Subcutaneous adipose tissue (tissue), 4 donors: ENCODE measurements around the gene VTI1A. TPM values are rescaled to one million over a fixed set of nuclear protein-coding genes. Genes with fewer than 3 reads are reported as not detected.

Experiments
- CTCF ChIP-seq: fragments of 450-650 bp; IDR thresholded peaks from one replicate; pipeline ENCODE4 v1.5.1; 2016; ENCODE audit warnings: low read depth, mild to moderate bottlenecking, control low read depth, antibody characterized with exemption, moderate library complexity
- total RNA-seq, 4 donors: library from RNA; depleted of rRNA; stranded (reverse); fragments of >200 nt; gene quantifications; one replicate each; pipeline ENCODE4 v1.1.0, GENCODE V29; 2016

The VTI1A gene
- total RNA-seq, 4 donors from 2014 or later: 48.4 to 70.3 (median 61.9) TPM

- TF ChIP-seq CTCF: no peak
These were observed 274.2 kb downstream of the VTI1A start for GRCh38 chr10:112721080-112721698.

- TF ChIP-seq CTCF: no peak
These were observed 275.7 kb downstream of the VTI1A start for GRCh38 chr10:112722758-112723157.

GRCh38 chr10:112723876-112724275, 276.9 kb downstream of the VTI1A start:
- no peak for TF ChIP-seq CTCF

- TF ChIP-seq CTCF: no peak
These were observed 277.5 kb downstream of the VTI1A start for GRCh38 chr10:112724404-112724991.

GRCh38 chr10:112728118-112728883, 281.3 kb downstream of the VTI1A start:
- no peak for TF ChIP-seq CTCF

GRCh38 chr10:112728997-112729396, 282.0 kb downstream of the VTI1A start:
- no peak for TF ChIP-seq CTCF

GRCh38 chr10:112732277-112732921, 285.4 kb downstream of the VTI1A start:
- no peak for TF ChIP-seq CTCF
